GM21381 (cell line): ENCODE data around the gene STIP1.

ENCODE experiments used
- ATAC-seq: cut with Tn5 transposase; IDR thresholded peaks from one replicate; pipeline ENCODE4 v1.9.1; 2021; ENCODE audit warnings: mild to moderate bottlenecking, moderate library complexity; ENCODE audit not compliant: unreplicated experiment

The STIP1 gene

GRCh38 chr11:64220271-64220670 is 34.3 kb downstream of the STIP1 start:
- no peak for ATAC-seq

GRCh38 chr11:64220798-64221197 is 34.8 kb downstream of the STIP1 start:
- ATAC-seq: no peak

- no peak for ATAC-seq
Measured at GRCh38 chr11:64222651-64223000, 36.7 kb downstream of the STIP1 start.

GRCh38 chr11:64223001-64223651 is 37.2 kb downstream of the STIP1 start:
- ATAC-seq: no peak

- ATAC-seq: no peak
Measured at GRCh38 chr11:64224151-64224890, 38.4 kb downstream of the STIP1 start.

GRCh38 chr11:64224891-64225607 is 39.1 kb downstream of the STIP1 start:
- no peak for ATAC-seq

GRCh38 chr11:64225608-64226506 is 39.9 kb downstream of the STIP1 start, which contains the start of the genes NUDT22 and TRPT1:
NUDT22 (plus strand) TSS chr11:64226274; CDS start chr11:64226653, 379 bp downstream.
TRPT1 (minus strand) TSS chr11:64226186; CDS start chr11:64225860, 326 bp downstream.
- peak; percentile 54 for ATAC-seq

GRCh38 chr11:64226507-64227051 is 40.6 kb downstream of the STIP1 start:
- ATAC-seq: peak; percentile 24

- ATAC-seq: no peak
Measured at GRCh38 chr11:64227405-64227956, 41.5 kb downstream of the STIP1 start.

GRCh38 chr11:64229090-64229743 is 43.2 kb downstream of the STIP1 start:
- no peak for ATAC-seq

GRCh38 chr11:64229744-64230170 is 43.8 kb downstream of the STIP1 start:
- no peak for ATAC-seq

- ATAC-seq: peak; percentile 46
Measured at GRCh38 chr11:64230171-64230984, 44.4 kb downstream of the STIP1 start, which contains the start of gene DNAJC4. DNAJC4 (plus strand) TSS chr11:64230548; CDS start chr11:64230855, 307 bp downstream.

- ATAC-seq: no peak
Measured at GRCh38 chr11:64230985-64231365, 45.0 kb downstream of the STIP1 start.

GRCh38 chr11:64231546-64231945 is 45.6 kb downstream of the STIP1 start:
- no peak for ATAC-seq

GRCh38 chr11:64232182-64232966 is 46.4 kb downstream of the STIP1 start:
- ATAC-seq: no peak

GRCh38 chr11:64232967-64233315 is 47.0 kb downstream of the STIP1 start:
- ATAC-seq: no peak

GRCh38 chr11:64233913-64234586 is 48.1 kb downstream of the STIP1 start, which contains the start of gene VEGFB:
VEGFB (plus strand) TSS chr11:64234584; CDS start chr11:64234834, 250 bp downstream.
- ATAC-seq: peak; percentile 41
